Measurements from ENCODE around the gene ACSL4.

DNA sequence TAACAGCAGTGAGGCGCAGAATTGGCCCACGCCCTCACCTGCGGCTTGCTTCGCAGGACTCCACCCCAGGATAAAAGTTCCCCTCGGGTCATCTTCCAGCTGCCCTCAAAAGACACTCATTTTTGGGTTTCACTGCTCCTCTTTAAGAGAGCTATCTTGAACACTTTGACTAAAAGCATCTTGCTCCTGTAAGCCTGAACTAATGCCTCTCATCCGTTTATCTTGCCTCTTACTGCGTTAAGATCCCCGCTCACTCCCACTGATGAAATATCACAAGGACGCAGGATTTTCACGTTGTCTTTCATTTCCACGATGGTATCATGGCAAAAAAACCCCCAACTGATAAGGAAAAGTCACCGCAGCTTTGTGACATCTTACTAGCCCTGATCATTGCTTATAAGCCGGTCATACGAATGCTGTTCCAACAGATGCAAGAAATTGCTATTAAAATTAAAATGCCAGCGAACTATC, 591 bp upstream of the ACSL4 start:
- TF ChIP-seq FOXK2 (IDR thresholded peaks at IDR 0.05) (no peak), FOXM1 (IDR thresholded peaks at IDR 0.05; ENCODE audit: borderline replicate concordance) (no peak), CTBP1 (IDR thresholded peaks at IDR 0.05; ENCODE audit: borderline replicate concordance) (no peak), TARDBP (IDR thresholded peaks at IDR 0.05) (no peak), FOXA1 (IDR thresholded peaks at IDR 0.05) (no peak), ELF4 (IDR thresholded peaks at IDR 0.05) (no peak), SP1 (IDR thresholded peaks at IDR 0.05) (no peak), BHLHE40 (IDR thresholded peaks at IDR 0.05; ENCODE audit: borderline replicate concordance) (no peak), LEF1 (IDR thresholded peaks at IDR 0.05; ENCODE audit: borderline replicate concordance) (no peak), ARNT (IDR thresholded peaks at IDR 0.05) (no peak), HDGF (IDR thresholded peaks at IDR 0.05; ENCODE audit: borderline replicate concordance) (no peak)
- TF ChIP-seq, protein P1, sequence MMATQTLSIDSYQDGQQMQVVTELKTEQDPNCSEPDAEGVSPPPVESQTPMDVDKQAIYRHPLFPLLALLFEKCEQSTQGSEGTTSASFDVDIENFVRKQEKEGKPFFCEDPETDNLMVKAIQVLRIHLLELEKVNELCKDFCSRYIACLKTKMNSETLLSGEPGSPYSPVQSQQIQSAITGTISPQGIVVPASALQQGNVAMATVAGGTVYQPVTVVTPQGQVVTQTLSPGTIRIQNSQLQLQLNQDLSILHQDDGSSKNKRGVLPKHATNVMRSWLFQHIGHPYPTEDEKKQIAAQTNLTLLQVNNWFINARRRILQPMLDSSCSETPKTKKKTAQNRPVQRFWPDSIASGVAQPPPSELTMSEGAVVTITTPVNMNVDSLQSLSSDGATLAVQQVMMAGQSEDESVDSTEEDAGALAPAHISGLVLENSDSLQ (IDR thresholded peaks at IDR 0.05): no peak
